ENCODE data around the gene PPTC7.
"Not testable (repeated sequence)": the region's sequence is repeated elsewhere in the genome, so short reads cannot be mapped to it uniquely, and the experiment has no call there.

PPTC7 gene, protein sequence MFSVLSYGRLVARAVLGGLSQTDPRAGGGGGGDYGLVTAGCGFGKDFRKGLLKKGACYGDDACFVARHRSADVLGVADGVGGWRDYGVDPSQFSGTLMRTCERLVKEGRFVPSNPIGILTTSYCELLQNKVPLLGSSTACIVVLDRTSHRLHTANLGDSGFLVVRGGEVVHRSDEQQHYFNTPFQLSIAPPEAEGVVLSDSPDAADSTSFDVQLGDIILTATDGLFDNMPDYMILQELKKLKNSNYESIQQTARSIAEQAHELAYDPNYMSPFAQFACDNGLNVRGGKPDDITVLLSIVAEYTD

GRCh38 chr12:110583137-110584059 is at the start of gene PPTC7:
TSS of gene PPTC7 (minus strand) at chr12:110583318. CDS start at chr12:110583031, 287 bp downstream.
- peak; percentile 91 for DNase-seq

- DNase-seq: no peak
These were observed 44.5 kb upstream of the PPTC7 start for GRCh38 chr12:110627500-110628195.

DNA sequence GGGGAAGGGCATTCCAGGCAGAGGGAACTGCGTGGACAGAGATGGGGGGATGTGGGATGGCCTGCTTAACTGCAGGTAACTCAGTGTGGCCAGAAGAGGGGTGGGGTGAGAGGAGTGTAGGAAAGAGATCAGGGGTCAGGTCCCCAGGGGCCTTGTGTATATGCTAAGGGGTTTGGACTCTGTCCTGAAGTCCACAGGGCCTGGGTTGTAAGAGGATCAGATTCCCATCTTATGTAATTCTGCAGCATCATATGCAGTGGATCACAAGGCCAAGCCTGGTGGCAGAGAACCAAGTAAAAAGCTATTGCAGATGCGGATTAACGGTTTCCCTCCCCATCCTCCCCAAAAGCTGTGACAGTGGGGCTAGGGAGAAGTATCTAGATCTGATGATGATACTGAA is 39.5 kb upstream of the PPTC7 start:
- no peak for DNase-seq

GRCh38 chr12:110619534-110619953 is 36.4 kb upstream of the PPTC7 start:
- DNase-seq: no peak

DNA sequence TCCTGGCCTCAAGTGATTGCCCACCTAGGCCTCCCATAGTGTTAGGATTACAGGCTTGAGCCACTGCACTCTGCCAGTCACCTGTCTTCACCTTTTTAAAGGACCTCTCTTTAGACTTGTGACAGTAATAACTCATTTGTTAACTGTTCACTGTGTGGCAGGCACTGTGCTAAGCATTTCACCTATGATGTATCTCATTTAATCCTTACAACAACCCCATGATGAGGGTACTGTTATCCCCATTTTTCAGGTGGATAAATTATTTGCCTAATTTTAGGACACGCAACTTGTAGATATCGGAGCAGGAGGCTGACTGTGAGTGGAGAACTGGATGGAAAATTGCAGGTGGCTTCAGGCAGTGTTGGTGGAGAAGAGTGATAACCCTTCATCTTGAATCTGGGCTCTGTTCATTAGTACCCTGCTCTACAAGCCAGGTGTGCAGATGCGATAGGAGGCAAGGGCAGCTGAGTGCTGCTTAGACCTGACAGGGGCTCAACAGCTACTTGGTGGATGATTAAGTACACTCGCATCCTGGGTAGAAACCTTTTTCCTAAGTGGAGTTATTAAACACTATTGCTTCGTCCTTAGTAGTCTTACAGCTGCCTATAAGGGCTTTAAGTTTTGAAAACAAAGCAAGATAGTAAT is 33.5 kb upstream of the PPTC7 start:
- DNase-seq: no peak

- no peak for DNase-seq
These were observed 32.1 kb upstream of the PPTC7 start for GRCh38 chr12:110615171-110615570.

DNA sequence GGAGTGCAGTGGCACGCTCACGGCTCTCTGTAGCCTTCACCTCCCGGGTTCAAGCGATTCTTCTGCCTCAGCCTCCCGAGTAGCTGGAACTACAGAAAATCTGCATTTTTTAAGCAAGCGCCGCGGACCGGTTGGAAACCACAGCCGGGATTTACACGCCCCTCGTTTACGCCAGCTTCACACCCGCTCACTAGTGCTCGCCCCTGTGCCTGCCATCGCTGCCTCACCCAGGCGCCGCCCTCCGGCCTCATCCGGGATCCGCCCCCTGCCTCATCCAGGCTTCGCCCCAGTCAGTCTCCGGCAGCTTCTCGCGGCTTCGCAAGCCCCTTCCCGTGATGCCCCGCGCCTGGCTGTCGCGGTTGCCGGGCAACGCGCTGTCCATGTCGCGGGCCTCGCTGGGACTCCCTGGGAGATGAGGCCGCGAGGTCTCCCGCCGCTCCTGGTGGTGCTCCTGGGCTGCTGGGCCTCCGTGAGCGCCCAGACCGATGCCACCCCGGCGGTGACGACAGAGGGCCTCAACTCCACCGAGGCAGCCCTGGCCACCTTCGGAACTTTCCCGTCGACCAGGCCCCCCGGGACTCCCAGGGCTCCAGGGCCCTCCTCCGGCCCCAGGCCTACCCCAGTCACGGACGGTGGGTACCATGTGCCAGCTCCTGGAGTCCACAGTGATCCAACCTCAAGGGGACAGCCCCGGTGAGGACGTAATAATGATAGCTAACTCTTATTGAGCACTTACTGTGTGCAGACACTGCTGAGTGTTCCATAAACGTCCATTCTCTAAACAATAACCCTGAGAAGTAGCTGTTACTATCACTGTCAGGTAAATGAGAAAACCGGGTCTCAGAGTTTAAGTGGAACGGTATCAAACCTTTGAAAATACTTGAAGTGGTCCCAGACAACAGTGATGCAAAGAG is 30.9 kb upstream of the PPTC7 start, which contains the start of gene TCTN1:
TCTN1 (plus strand) TSS at position 359 of the 914 bp plus-strand sequence; CDS start at position 413, 54 bp downstream.
- DNase-seq: peak; percentile 97

- no peak for DNase-seq
These were observed 30.1 kb upstream of the PPTC7 start for GRCh38 chr12:110613071-110613770.

GRCh38 chr12:110606253-110606611 is 23.1 kb upstream of the PPTC7 start:
- DNase-seq: no peak

- not testable (repeated sequence) for DNase-seq
These were observed 19.1 kb upstream of the PPTC7 start for GRCh38 chr12:110602085-110602814.

DNA sequence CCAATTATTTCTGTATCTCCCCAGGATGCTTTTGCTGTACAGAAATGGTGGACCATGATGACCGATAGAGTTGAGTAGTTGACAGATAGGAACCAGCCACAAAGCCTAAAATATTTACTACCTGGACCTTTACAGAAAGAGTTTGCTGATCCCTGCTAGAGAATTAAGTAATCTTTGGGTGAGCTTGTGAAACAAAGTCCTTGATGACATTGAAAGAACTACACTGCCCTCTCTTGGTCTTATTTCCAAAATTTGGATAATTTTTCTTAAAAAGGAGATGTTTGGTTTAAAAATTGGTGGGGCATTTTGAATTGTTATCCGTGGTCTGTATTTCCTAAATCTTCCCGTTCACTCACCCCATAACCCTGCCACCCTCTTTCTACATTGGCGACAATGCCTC is 17.1 kb upstream of the PPTC7 start:
- no peak for DNase-seq

- DNase-seq: no peak
These were observed 16.2 kb upstream of the PPTC7 start for GRCh38 chr12:110599334-110599733.

GRCh38 chr12:110597885-110598284 is 14.8 kb upstream of the PPTC7 start:
- DNase-seq: no peak

DNA sequence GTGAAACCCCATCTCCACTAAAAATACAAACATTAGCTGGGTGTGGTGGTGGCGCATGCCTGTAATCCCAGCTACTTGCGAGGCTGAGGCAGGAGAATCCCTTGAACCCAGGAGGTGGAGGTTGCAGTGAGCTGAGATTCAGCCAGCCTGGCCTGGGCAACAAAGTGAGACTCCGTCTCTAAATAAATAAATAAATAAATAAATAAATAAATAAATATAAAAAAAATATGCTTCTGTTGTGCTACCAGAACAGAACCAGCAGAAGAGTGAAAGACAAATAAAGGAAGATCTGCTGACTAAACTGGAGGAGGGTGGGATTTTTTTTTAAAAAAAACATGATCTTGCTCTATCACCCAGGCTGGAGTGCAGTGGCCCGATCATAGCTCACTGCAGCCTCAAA is 9.8 kb upstream of the PPTC7 start:
- DNase-seq: not testable (repeated sequence)

- DNase-seq: no peak
These were observed 9.0 kb upstream of the PPTC7 start for GRCh38 chr12:110592078-110592477.

DNA sequence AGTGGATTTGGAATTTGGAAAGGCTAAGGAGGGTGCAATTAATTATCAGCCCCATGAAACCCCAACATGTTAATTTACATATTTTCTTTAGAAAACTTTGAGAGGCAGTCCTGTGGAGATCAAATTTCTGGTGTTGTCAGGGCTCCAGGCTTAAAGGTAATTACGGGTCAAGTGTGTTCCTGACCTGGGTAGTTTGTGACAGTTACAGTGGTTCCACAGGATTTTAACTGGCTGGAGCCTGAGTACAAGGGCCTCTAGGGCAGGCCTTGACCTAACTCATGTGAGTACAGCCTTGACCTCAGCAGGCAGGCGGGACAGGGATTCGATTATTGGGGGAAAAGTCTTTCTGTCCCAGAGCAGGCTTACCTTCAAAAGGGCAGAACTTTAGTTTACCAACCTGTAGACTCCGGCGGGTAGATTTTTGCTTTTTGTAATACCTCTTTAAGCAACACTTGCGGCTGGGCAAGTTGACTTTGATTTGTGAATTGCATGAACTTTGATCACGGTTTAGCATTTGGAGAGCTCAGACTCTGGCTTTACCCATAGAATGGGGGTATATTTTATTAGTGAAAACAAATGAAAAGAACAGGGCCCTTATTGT is 8.4 kb upstream of the PPTC7 start:
- no peak for DNase-seq

GRCh38 chr12:110590806-110591326 is 7.7 kb upstream of the PPTC7 start:
- no peak for DNase-seq

GRCh38 chr12:110590059-110590458 is 6.9 kb upstream of the PPTC7 start:
- DNase-seq: no peak

DNA sequence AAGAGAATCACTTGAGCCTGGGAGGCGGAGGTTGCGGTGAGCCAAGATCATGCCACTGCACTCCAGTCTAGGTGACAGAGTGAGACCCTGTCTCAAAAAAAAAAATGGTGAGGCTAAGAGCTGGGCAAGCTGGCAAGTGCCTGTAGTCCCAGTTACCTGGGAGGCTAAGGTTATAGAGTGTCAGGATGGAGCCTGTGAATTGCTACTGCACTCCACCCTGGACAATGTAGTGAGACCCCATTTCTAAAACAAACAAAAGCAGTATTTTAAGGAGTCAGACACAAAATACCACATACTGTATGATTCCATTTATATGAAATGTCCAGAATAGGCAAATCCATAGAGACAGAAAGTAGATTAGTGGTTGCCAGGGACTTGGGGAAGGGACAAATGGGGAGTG is 4.0 kb upstream of the PPTC7 start:
- DNase-seq: not testable (repeated sequence)

Measured in activated CD4-positive, CD25-positive, alpha-beta regulatory T cell treated with anti-CD3 and anti-CD28 coated beads, Interleukin-2, amount 50 U/mL, for 72 hours (primary cell).